ENCODE measurements around the gene UGT1A3.

UGT1A3 gene

GRCh38 chr2:233789554-233789953 lies 60.7 kb downstream of the UGT1A3 start:
- Histone ChIP-seq H3K9me3 (replicated peaks in 1 of 11) (peaks cover 19 to 42% (median 27%) of the 10 kb centered on the region in 11 experiments), H3K4me2 (no peak overlapping the region), H3K4me3 (no peak overlapping the region), H3K36me3 (no peaks in the 10 kb centered on the region), H4K20me1 (no peaks in the 10 kb centered on the region), H3K9ac (no peak overlapping the region), H3K27me3 (no peaks in the 10 kb centered on the region), H3K4me1 (peaks cover 0 to 18% (median 4%) of the 10 kb centered on the region in 10 experiments; a peak in 9 of 20 replicates), H3K27ac (no peak overlapping the region)
- TF ChIP-seq Cebpa-rat (IDR thresholded peaks at IDR 0.05), result no peak

GRCh38 chr2:233791151-233791882 lies 62.5 kb downstream of the UGT1A3 start:
- Histone ChIP-seq H3K27ac (no peak overlapping the region), H3K4me2 (no peak overlapping the region), H4K20me1 (no peaks in the 10 kb centered on the region), H3K27me3 (no peaks in the 10 kb centered on the region), H3K36me3 (no peaks in the 10 kb centered on the region), H3K9me3 (replicated peaks in 1 of 11) (peaks cover 4 to 26% (median 15%) of the 10 kb centered on the region in 11 experiments), H3K4me1 (peaks cover 0 to 6% (median 0%) of the 10 kb centered on the region in 10 experiments; a peak in 1 of 20 replicates), H3K4me3 (no peak overlapping the region), H3K9ac (no peak overlapping the region)
- no peak for TF ChIP-seq Cebpa-rat (IDR thresholded peaks at IDR 0.05)

GRCh38 chr2:233791883-233792329 lies 63.1 kb downstream of the UGT1A3 start:
- H3K4me2 ChIP-seq, result no peak overlapping the region
- no peaks in the 10 kb centered on the region for H3K27me3 ChIP-seq
- H4K20me1 ChIP-seq, result no peaks in the 10 kb centered on the region
- no peak overlapping the region for H3K4me3 ChIP-seq
- no peak overlapping the region for H3K9ac ChIP-seq
- peaks cover 0 to 6% (median 0%) of the 10 kb centered on the region in 10 experiments; a peak in 1 of 20 replicates for H3K4me1 ChIP-seq
- no peak overlapping the region for H3K27ac ChIP-seq
- TF ChIP-seq Cebpa-rat (IDR thresholded peaks at IDR 0.05), result no peak
- no peaks in the 10 kb centered on the region for H3K36me3 ChIP-seq
- H3K9me3 ChIP-seq (replicated peaks in 1 of 11), result peaks cover 0 to 20% (median 11%) of the 10 kb centered on the region in 11 experiments; a peak in 15 of 22 replicates

- H3K27ac ChIP-seq, result no peak overlapping the region
- H3K9me3 ChIP-seq (replicated peaks in 1 of 11), result peaks cover 0 to 18% (median 11%) of the 10 kb centered on the region in 11 experiments; a peak in 10 of 22 replicates
- peaks cover 0 to 6% (median 0%) of the 10 kb centered on the region in 10 experiments; a peak in 1 of 20 replicates for H3K4me1 ChIP-seq
- no peak overlapping the region for H3K4me2 ChIP-seq
- no peaks in the 10 kb centered on the region for H4K20me1 ChIP-seq
- no peak overlapping the region for H3K9ac ChIP-seq
- no peak for TF ChIP-seq Cebpa-rat (IDR thresholded peaks at IDR 0.05)
- no peak overlapping the region for H3K4me3 ChIP-seq
- H3K36me3 ChIP-seq, result no peaks in the 10 kb centered on the region
- H3K27me3 ChIP-seq, result no peaks in the 10 kb centered on the region
Measured at GRCh38 chr2:233792720-233793119, 63.9 kb downstream of the UGT1A3 start.

- Histone ChIP-seq H3K36me3 (no peaks in the 10 kb centered on the region), H3K27ac (no peak overlapping the region), H3K4me3 (no peak overlapping the region), H3K27me3 (no peaks in the 10 kb centered on the region), H3K9ac (no peak overlapping the region), H3K9me3 (replicated peaks in 1 of 11) (peaks cover 0 to 15% (median 10%) of the 10 kb centered on the region in 11 experiments; a peak in 10 of 22 replicates), H3K4me2 (no peak overlapping the region), H3K4me1 (peaks cover 0 to 6% (median 0%) of the 10 kb centered on the region in 10 experiments; a peak in 1 of 20 replicates), H4K20me1 (no peaks in the 10 kb centered on the region)
- no peak for TF ChIP-seq Cebpa-rat (IDR thresholded peaks at IDR 0.05)
Measured at GRCh38 chr2:233793465-233794127, 64.8 kb downstream of the UGT1A3 start.

- TF ChIP-seq Cebpa-rat (IDR thresholded peaks at IDR 0.05), result no peak
Measured at GRCh38 chr2:233794128-233794658, 65.4 kb downstream of the UGT1A3 start.

GRCh38 chr2:233795735-233796171 lies 66.9 kb downstream of the UGT1A3 start:
- Histone ChIP-seq H3K9me3 (replicated peaks in 1 of 11) (no peaks in the 10 kb centered on the region; a peak in 1 of 22 replicates), H3K4me1 (no peaks in the 10 kb centered on the region), H3K36me3 (no peaks in the 10 kb centered on the region), H4K20me1 (no peaks in the 10 kb centered on the region), H3K9ac (no peak overlapping the region), H3K27ac (no peak overlapping the region), H3K4me2 (no peak overlapping the region), H3K4me3 (no peak overlapping the region), H3K27me3 (no peaks in the 10 kb centered on the region)
- no peak for TF ChIP-seq Cebpa-rat (IDR thresholded peaks at IDR 0.05)

More at GRCh38 chr2:233794128-233794658, 65.4 kb downstream of the UGT1A3 start:
- no peaks in the 10 kb centered on the region for H3K36me3 ChIP-seq
- no peaks in the 10 kb centered on the region for H3K27me3 ChIP-seq
- no peak overlapping the region for H3K9ac ChIP-seq
- no peaks in the 10 kb centered on the region for H4K20me1 ChIP-seq
- H3K4me1 ChIP-seq, result peaks cover 0 to 6% (median 0%) of the 10 kb centered on the region in 10 experiments; a peak in 1 of 20 replicates
- peaks cover 0 to 9% (median 7%) of the 10 kb centered on the region in 11 experiments; a peak in 10 of 22 replicates for H3K9me3 ChIP-seq (replicated peaks in 1 of 11)
- H3K4me2 ChIP-seq, result no peak overlapping the region
- H3K27ac ChIP-seq, result no peak overlapping the region
- no peak overlapping the region for H3K4me3 ChIP-seq

GRCh38 chr2:233796254-233796653 lies 67.4 kb downstream of the UGT1A3 start:
- H4K20me1 ChIP-seq, result no peaks in the 10 kb centered on the region
- H3K4me3 ChIP-seq, result no peak overlapping the region
- peaks cover 2 to 5% (median 3%) of the 10 kb centered on the region in 10 experiments; a peak in 18 of 20 replicates for H3K4me1 ChIP-seq
- H3K9ac ChIP-seq, result no peak overlapping the region
- no peaks in the 10 kb centered on the region for H3K27me3 ChIP-seq
- no peaks in the 10 kb centered on the region for H3K36me3 ChIP-seq
- H3K9me3 ChIP-seq (replicated peaks in 1 of 11), result no peaks in the 10 kb centered on the region; a peak in 1 of 22 replicates
- no peak overlapping the region for H3K4me2 ChIP-seq
- H3K27ac ChIP-seq, result no peak overlapping the region
- TF ChIP-seq Cebpa-rat (IDR thresholded peaks at IDR 0.05), result no peak

All from BLaER1 treated with 17β-estradiol and CSF1 and Interleukin-3, amounts not matched to agents 10 nM and 100 nM (cell line).